Gastrocnemius medialis (tissue), 4 donors: Measurements from ENCODE around the gene NR2C2AP. TPM values are rescaled to one million over a fixed set of nuclear protein-coding genes. Genes with fewer than 3 reads are reported as not detected.

Source experiments
- ATAC-seq, 2 donors: fragments of 150-250 bp; one replicate each; pipeline ENCODE4 v1.9.1; 2016
- DNase-seq, 2 donors: peaks; one replicate each; pipeline ENCODE4 v3.0.0-alpha.2; 2019
- H3K27ac ChIP-seq, 4 donors: fragments of 200-600 bp; sonication (generic); 1 replicate in 1 of 4; 2 replicates in 3 of 4; pipeline ENCODE4 v1.5.1; 2016 to 2018; ENCODE audit warnings: mild to moderate bottlenecking in 2 of 4, moderate library complexity in 1 of 4
- H3K27me3 ChIP-seq, 3 donors: fragments of 200-600 bp; sonication (generic) in 2 of 3; 1 replicate in 1 of 3; 2 replicates in 2 of 3; pipeline versions ENCODE4 v1.5.1 to v1.6.0; 2016 to 2019; ENCODE audit warnings: mild to moderate bottlenecking in 1 of 3, moderate library complexity in 1 of 3
- H3K36me3 ChIP-seq, 2 donors: fragments of 200-600 bp; sonication (generic) in 1 of 2; one replicate each; pipeline ENCODE4 v1.5.1; 2017 to 2018
- H3K4me1 ChIP-seq, 2 donors: fragments of 200-600 bp; sonication (generic) in 1 of 2; one replicate each; pipeline ENCODE4 v1.5.1; 2016 to 2017; ENCODE audit warnings: mild to moderate bottlenecking in 2 of 2
- H3K4me3 ChIP-seq, 4 donors: fragments of 200-600 bp; sonication (generic) in 3 of 4; 1 replicate in 1 of 4; 2 replicates in 3 of 4; pipeline ENCODE4 v1.5.1; 2016 to 2019; ENCODE audit warnings: mild to moderate bottlenecking in 2 of 4
- H3K9me3 ChIP-seq, 3 donors: fragments of 200-600 bp; sonication (generic) in 2 of 3; 1 replicate in 1 of 3; 2 replicates in 2 of 3; pipeline ENCODE4 v1.5.1; 2016 to 2019
- POLR2A ChIP-seq, 2 donors: fragments of 450-650 bp; IDR thresholded peaks; one replicate each; pipeline ENCODE4 v1.6.1; 2017; ENCODE audit warnings: antibody characterized with exemption in 2 of 2, mild to moderate bottlenecking in 2 of 2, moderate library complexity in 2 of 2
- in situ Hi-C, 4 donors: fragments of 200-750 bp; cut with MboI; loops; one replicate each; pipeline versions ENCODE4 v1.15.0 to v1.8.0; 2017; ENCODE audit warnings: low sequenced_read_pairs in 4 of 4
- intact Hi-C: fragments of 100-400 bp; cut with DNase I; formaldehyde crosslinking; loops from one replicate; pipeline ENCODE4 v1.15.1; 2023; ENCODE audit warnings: low total_unique reads
- total RNA-seq, 4 donors: library from RNA; depleted of rRNA; stranded (reverse); fragments of >200 nt; gene quantifications; one replicate each; pipeline versions ENCODE4 v1.1.0 to v1.2.3, GENCODE V29; 2016
- TF ChIP-seq, protein P1 (sequence below), 5 experiments: fragments of 450-650 bp in 3 of 5; fragments of 200-600 bp in 2 of 5; sonication (generic) in 2 of 5; IDR thresholded peaks in 4 of 5; conservative IDR thresholded peaks in 1 of 5; 1 replicate in 4 of 5; 2 replicates in 1 of 5; pipeline ENCODE4 v1.5.1; 2016 to 2019; ENCODE audit warnings: antibody characterized with exemption in 5 of 5, mild to moderate bottlenecking in 3 of 5, moderate library complexity in 3 of 5

NR2C2AP gene
- total RNA-seq, 4 donors from 2014 or later = 4.7 to 19.0 (median 11.5) TPM

DNA sequence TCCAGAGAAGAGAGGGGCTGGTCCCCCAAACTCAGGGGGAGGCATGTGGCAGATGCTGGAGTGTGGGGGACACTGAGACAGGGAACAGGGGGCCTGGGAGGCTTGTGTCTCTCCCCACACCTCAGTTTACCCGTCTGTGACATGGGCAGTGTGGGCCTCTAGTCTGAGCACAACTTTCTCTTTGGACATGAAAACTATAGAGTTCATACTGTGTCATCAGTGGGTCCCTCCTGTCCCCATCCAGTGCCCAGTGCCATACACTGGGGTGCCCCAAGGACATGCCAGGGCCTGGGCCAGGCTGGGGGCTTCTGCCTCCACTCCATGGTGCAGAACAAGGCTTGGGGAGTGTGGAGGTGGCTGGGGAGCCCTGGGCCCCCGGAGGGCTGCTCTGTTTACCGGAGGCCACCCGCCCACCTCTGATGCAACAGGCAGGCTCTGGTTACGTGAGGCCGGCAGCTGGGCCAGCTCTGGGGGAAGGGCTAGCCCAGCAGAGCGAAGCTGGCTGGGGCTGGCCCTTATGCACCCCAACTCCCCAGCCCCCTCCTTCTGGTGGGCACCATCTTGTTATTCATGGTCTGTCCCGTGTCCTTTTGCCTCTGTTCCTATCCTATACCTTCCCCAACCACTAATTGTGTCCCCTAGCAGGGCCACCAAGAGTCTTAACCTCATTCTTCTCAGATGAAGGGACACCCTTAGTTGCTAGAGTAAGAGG is 31.2 kb downstream of the NR2C2AP start:
- ATAC-seq (peak; percentile 57 to 70), DNase-seq (peak; percentile 33 to 73)
- intact Hi-C loops (no loop called here), in situ Hi-C loops (no loop called here)
- Histone ChIP-seq H3K27ac (peak overlapping the region in 3 of 4 donors; percentile 10 to 59 (median 54)), H3K27me3 (no peaks in the 10 kb centered on the region), H3K9me3 (no peaks in the 10 kb centered on the region), H3K4me1 (peaks cover 19 to 26% of the 10 kb centered on the region in 2 donors), H3K36me3 (peaks cover 0 to 6% of the 10 kb centered on the region in 2 donors), H3K4me3 (peak overlapping the region in 1 of 4 donors; percentile 5)
- TF ChIP-seq, protein P1, sequence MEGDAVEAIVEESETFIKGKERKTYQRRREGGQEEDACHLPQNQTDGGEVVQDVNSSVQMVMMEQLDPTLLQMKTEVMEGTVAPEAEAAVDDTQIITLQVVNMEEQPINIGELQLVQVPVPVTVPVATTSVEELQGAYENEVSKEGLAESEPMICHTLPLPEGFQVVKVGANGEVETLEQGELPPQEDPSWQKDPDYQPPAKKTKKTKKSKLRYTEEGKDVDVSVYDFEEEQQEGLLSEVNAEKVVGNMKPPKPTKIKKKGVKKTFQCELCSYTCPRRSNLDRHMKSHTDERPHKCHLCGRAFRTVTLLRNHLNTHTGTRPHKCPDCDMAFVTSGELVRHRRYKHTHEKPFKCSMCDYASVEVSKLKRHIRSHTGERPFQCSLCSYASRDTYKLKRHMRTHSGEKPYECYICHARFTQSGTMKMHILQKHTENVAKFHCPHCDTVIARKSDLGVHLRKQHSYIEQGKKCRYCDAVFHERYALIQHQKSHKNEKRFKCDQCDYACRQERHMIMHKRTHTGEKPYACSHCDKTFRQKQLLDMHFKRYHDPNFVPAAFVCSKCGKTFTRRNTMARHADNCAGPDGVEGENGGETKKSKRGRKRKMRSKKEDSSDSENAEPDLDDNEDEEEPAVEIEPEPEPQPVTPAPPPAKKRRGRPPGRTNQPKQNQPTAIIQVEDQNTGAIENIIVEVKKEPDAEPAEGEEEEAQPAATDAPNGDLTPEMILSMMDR (IDR thresholded peaks at IDR 0.05 in 4 of 5, conservative IDR thresholded peaks at IDR 0.05 in 1 of 5) = no peak
- no peak for TF ChIP-seq POLR2A (IDR thresholded peaks at IDR 0.05)

DNA sequence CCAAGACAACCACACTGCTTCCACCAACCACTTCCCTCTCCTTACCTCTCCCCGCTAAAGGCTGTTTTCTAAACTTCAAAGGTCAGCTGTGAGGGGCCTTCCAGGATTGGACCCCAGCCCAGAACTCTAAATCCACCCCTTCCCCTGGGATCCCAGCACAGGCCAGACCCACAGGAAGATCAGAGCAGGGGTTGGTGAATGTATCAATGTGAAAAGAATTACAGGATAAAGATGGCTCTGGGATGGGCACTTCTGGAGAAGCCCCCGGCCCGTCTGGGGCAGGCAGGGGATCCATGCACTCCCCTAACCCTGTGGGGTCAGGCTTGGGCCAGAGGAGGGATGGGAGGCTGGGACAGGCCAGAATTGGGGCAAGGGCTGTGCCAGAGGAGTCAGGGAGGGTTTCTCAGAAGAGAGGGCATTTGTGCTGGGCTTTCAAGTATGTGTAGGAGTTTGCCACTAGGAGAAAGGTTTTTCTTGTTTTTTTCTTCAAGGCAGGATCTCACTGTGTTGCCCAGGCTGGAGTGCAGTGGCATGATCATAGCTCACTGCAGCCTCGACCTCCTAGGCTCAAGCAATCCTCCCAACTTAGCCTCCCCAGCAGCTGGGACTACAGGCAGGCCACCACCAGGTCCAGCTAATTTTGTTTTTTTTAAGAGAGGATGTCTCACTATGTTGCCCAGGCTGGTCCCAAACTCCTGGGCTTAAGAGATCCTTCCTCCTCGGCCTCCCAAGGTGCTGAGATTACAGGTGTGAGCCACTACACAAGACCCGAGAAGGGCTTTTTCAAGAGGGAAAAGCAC is 32.1 kb downstream of the NR2C2AP start:
- ATAC-seq (no peak), DNase-seq (no peak)
- in situ Hi-C loops = no loop called here
- no peaks in the 10 kb centered on the region for H3K36me3 ChIP-seq
- no peaks in the 10 kb centered on the region for H3K27me3 ChIP-seq
- intact Hi-C loops = no loop called here
- TF ChIP-seq, protein P1 (IDR thresholded peaks at IDR 0.05 in 4 of 5, conservative IDR thresholded peaks at IDR 0.05 in 1 of 5) = no peak
- no peak for TF ChIP-seq POLR2A (IDR thresholded peaks at IDR 0.05)
- peak overlapping the region in 1 of 4 donors; percentile 54 for H3K27ac ChIP-seq
- H3K4me1 ChIP-seq = peaks cover 19 to 26% of the 10 kb centered on the region in 2 donors
- H3K4me3 ChIP-seq = no peak overlapping the region
- no peaks in the 10 kb centered on the region for H3K9me3 ChIP-seq

DNA sequence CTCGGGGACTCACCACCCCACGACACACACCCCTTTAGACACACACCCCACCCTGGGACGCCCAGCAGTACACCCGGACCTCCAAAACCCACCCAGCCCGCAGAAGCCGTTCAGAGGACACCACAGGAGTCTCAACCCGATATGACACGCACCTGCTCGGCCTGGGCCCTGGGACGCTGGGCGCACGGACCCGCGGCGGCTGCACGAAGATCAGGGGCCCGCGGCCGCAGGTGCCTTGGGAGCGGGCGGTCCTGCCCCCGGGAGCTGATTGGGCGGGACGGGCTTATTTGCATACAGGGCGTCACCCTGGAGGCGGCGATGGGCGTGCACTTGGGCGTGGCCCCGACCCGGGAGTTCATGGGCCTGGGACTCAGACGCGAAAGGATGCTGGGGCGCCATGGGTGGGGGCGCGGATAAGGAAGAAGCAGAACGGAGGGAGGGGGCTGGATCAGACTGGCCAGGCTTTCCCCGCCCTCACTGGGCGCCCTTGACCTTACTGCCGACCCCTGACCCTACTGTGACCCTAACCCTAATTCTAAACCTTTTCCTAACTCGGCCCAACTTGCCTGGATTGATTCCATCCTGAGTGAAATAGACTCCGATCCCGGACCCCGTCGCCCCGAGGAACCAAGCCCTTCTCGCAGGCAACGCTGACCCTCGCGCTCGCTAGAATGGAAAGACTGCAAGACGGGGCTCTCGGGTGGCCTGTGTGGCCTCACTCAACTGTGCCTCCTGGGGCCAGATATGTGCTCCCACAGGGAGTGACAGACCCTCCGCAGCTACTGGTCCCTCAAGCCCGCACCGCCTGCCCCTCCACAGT is 33.0 kb downstream of the NR2C2AP start, which contains the start of gene MEF2B:
TSS of gene MEF2B (minus strand) at position 211 of the 820 bp plus-strand sequence. CDS start 19,528 bp downstream, outside the sequence.
- TF ChIP-seq, protein P1 (IDR thresholded peaks at IDR 0.05 in 4 of 5, conservative IDR thresholded peaks at IDR 0.05 in 1 of 5) = no peak
- TF ChIP-seq POLR2A (IDR thresholded peaks at IDR 0.05) = no peak
- Histone ChIP-seq H3K9me3 (no peaks in the 10 kb centered on the region), H3K4me1 (peaks cover 19 to 26% of the 10 kb centered on the region in 2 donors), H3K27ac (peak within 1 kb of the TSS in 2 of 4 donors; percentile 14 to 15), H3K27me3 (no peaks in the 10 kb centered on the region), H3K36me3 (no peaks in the 10 kb centered on the region), H3K4me3 (peak within 1 kb of the TSS; percentile 45 to 55 (median 52))
- intact Hi-C loops = no loop called here
- in situ Hi-C loops = no loop called here
- ATAC-seq = peak; percentile 73 to 81
- peak; percentile 67 to 80 for DNase-seq

DNA sequence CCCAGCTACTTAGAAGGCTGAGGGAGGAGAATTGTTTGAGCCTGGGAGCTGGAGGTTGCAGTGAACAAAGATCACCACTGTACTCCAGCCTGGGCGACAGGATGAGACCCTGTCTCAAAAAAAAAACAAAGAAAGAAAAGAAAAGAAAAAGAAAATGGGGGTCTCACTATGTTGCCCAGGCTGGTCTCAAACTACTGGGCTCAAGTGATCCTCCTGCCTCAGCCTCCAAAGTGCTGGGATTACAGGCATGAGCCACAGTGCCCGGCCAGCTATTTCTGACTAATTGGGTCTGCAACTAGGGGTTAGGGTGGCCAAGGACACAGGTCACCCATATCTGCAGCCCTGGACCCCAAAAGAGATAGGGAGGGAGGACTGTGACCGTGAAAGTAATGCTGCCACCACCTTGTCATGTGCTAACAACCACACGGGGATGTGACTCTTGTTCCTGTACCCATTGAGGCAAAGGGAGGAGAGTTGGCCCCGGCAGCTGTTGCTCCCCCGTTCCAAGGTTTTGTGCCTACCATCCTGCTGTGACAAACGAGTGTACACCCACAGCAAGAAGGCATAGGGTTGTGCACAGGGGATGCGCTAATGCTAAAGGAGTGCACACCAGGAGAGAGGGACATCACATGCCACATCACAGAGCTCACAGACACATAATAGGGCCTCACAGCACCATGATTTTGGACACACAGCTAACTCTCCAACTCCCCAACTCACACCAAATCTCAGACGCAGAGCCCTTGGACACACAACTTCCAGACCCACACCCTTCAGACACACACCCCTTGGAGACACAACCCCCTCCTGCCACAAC is 33.8 kb downstream of the NR2C2AP start:
- no peak for DNase-seq
- in situ Hi-C loops = no loop called here
- H3K4me3 ChIP-seq = peak overlapping the region; percentile 45 to 55 (median 52)

More for the DNA sequence above, 33.8 kb downstream of the NR2C2AP start:
- Histone ChIP-seq H3K4me1 (peaks cover 19 to 26% of the 10 kb centered on the region in 2 donors), H3K27ac (peak overlapping the region in 1 of 4 donors; percentile 14), H3K27me3 (no peaks in the 10 kb centered on the region), H3K9me3 (no peaks in the 10 kb centered on the region), H3K36me3 (no peaks in the 10 kb centered on the region)
- TF ChIP-seq, protein P1 (IDR thresholded peaks at IDR 0.05 in 4 of 5, conservative IDR thresholded peaks at IDR 0.05 in 1 of 5) = no peak
- no peak for TF ChIP-seq POLR2A (IDR thresholded peaks at IDR 0.05)
- intact Hi-C loops = no loop called here
- peak in 1 of 2 donors; percentile 2 for ATAC-seq
